Neural cell (in vitro differentiated cells): ENCODE measurements around the gene HSF4.

ENCODE experiments used
- EZH2 ChIP-seq: fragments of 200-600, 300-800 bp; shearing (Covaris generic), sonication (generic); IDR thresholded peaks from 2 replicates; pipeline ENCODE4 v1.6.1; 2014; ENCODE audit warnings: antibody characterized with exemption, low read length, borderline replicate concordance, mild to moderate bottlenecking; ENCODE audit not compliant: insufficient read depth, poor library complexity, severe bottlenecking
- POLR2AphosphoS5 ChIP-seq: IDR thresholded peaks from 2 replicates; pipeline ENCODE4 v1.6.1; 2012
- SMC3 ChIP-seq: fragments of 450-650 bp; conservative IDR thresholded peaks from 2 replicates; pipeline ENCODE4 v1.6.1; 2014; ENCODE audit warnings: antibody characterized with exemption, mild to moderate bottlenecking, moderate library complexity; ENCODE audit not compliant: poor library complexity
- TF ChIP-seq, protein P1 (sequence below): fragments of 450-650 bp; IDR thresholded peaks from 2 replicates; pipeline ENCODE4 v1.5.1; 2014; ENCODE audit warnings: antibody characterized with exemption, mild to moderate bottlenecking, moderate library complexity; ENCODE audit not compliant: poor library complexity, severe bottlenecking

DNA sequence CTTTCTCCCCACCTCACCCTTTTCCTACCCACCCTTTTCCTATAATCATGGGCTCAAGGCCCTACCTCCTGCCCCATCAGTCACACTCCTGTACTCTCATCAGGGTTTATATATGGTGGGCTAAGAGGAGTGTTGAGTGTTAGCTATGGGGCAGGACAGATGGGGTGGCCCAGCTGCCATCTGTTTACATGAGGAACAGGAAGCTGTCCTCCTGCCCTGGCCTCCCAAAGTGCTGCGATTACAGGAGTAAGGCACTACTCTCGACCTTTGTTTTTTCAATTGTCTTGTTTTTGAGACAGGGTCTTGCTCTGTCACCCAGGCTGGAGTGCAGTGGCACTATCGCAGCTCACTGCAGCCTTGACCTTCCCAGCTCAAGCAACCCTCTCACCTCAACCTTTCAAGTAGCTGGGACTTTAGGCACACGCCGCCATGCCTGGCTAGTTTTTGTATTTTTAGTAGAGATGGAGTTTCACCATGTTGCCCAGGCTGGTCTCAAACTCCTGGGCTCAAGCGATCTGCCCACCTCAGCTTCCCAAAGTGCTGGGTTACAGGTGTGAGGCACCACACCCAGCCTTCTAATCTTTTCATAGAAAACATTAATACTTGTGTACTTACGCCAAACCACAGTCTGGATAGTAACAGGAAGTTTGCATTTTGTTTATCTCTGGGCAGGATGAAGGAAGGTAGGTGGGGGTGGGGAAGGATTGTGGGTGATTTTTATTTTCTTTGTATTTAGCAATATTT lies 6.5 kb upstream of the HSF4 start:
- TF ChIP-seq EZH2 = no peak
- TF ChIP-seq POLR2AphosphoS5 = no peak
- TF ChIP-seq, protein P1, sequence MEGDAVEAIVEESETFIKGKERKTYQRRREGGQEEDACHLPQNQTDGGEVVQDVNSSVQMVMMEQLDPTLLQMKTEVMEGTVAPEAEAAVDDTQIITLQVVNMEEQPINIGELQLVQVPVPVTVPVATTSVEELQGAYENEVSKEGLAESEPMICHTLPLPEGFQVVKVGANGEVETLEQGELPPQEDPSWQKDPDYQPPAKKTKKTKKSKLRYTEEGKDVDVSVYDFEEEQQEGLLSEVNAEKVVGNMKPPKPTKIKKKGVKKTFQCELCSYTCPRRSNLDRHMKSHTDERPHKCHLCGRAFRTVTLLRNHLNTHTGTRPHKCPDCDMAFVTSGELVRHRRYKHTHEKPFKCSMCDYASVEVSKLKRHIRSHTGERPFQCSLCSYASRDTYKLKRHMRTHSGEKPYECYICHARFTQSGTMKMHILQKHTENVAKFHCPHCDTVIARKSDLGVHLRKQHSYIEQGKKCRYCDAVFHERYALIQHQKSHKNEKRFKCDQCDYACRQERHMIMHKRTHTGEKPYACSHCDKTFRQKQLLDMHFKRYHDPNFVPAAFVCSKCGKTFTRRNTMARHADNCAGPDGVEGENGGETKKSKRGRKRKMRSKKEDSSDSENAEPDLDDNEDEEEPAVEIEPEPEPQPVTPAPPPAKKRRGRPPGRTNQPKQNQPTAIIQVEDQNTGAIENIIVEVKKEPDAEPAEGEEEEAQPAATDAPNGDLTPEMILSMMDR = no peak
- TF ChIP-seq SMC3 = no peak
